ENCODE data around the gene C1orf50.

Gene C1orf50

GRCh38 chr1:42740851-42741580 is 26.0 kb upstream of the C1orf50 start:
- TF ChIP-seq CTCF (IDR thresholded peaks at IDR 0.05; ENCODE audit: borderline replicate concordance, insufficient read depth, low read depth, low read length): no peak
- no peak overlapping the region for H3K4me3 ChIP-seq (ENCODE audit: low read depth, low read length)

- H3K4me3 ChIP-seq (ENCODE audit: low read depth, low read length): no peak overlapping the region
- no peak for TF ChIP-seq CTCF (IDR thresholded peaks at IDR 0.05; ENCODE audit: borderline replicate concordance, insufficient read depth, low read depth, low read length)
Observed at GRCh38 chr1:42741706-42742105, 25.3 kb upstream of the C1orf50 start.

GRCh38 chr1:42742141-42742540 is 24.9 kb upstream of the C1orf50 start:
- no peak for TF ChIP-seq CTCF (IDR thresholded peaks at IDR 0.05; ENCODE audit: borderline replicate concordance, insufficient read depth, low read depth, low read length)
- no peak overlapping the region for H3K4me3 ChIP-seq (ENCODE audit: low read depth, low read length)

GRCh38 chr1:42742617-42743316 is 24.3 kb upstream of the C1orf50 start:
- no peak for TF ChIP-seq CTCF (IDR thresholded peaks at IDR 0.05; ENCODE audit: borderline replicate concordance, insufficient read depth, low read depth, low read length)
- no peak overlapping the region for H3K4me3 ChIP-seq (ENCODE audit: low read depth, low read length)

- TF ChIP-seq CTCF (IDR thresholded peaks at IDR 0.05; ENCODE audit: borderline replicate concordance, insufficient read depth, low read depth, low read length): no peak
- H3K4me3 ChIP-seq (ENCODE audit: low read depth, low read length): no peak overlapping the region
Observed at GRCh38 chr1:42743317-42744147, 23.5 kb upstream of the C1orf50 start.

GRCh38 chr1:42744148-42744413 is 23.0 kb upstream of the C1orf50 start:
- TF ChIP-seq CTCF (IDR thresholded peaks at IDR 0.05; ENCODE audit: borderline replicate concordance, insufficient read depth, low read depth, low read length): no peak
- no peak overlapping the region for H3K4me3 ChIP-seq (ENCODE audit: low read depth, low read length)
